GM19240 (cell line): ENCODE data around the gene IL22.

ENCODE experiments used
- DNase-seq: peaks from one replicate; pipeline ENCODE4 v3.0.0; 2011; ENCODE audit warnings: low spot score; ENCODE audit not compliant: insufficient read length

The IL22 gene

DNA sequence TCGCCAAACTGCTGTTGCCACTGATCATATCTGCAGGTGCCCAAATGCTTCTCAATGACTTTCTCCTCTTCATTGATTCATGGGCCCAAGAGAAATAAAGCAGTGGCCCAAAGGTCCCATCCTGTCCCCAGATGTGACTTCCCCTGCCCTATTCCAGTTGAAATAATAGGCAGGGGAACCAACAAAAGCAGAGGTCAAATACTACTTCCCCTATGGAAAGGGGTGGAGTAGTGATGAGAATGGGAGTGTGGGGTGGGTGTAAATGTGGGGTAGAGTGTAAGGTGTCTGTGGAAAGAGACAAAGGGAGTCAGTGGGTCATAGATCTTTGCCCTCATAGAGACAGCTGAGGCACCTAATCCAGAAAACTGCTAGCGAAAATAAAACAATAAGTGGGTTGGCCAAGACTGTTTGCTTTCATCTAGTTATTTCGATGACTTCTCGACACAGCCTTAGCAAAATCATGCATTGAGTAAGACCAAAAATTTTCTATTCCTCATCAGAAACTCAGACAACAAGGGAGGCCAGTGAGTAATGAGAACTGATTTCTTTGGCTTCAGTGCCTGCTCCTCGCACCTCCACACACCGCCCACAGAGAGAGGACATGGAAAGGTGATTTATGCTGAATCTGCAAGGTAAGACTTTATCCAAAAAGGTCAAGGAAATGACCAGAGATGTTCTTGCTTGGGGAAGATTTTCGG, 10.9 kb upstream of the IL22 start:
- no peak for DNase-seq

- no peak for DNase-seq
These were observed 10.0 kb upstream of the IL22 start for GRCh38 chr12:68263366-68263765.

DNA sequence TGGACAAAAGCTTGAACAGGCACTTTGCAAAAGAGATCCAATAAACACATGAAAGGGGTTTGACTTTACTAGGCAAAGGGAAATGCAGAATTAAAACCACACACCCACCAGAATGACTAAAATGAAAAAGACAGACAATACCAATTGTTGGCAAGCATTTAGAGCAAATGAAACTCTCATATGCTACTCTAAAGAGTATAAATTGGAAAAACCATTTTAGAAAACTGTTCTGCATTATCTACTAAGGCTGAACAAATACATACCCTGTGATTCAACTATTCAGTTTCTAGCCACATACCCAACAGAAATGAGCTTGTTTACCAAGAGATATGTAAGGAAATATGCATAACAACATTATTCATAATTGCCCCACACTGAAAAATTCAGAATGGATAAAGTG, 8.5 kb upstream of the IL22 start:
- DNase-seq, result no peak

GRCh38 chr12:68260153-68260552, 6.7 kb upstream of the IL22 start:
- no peak for DNase-seq

DNA sequence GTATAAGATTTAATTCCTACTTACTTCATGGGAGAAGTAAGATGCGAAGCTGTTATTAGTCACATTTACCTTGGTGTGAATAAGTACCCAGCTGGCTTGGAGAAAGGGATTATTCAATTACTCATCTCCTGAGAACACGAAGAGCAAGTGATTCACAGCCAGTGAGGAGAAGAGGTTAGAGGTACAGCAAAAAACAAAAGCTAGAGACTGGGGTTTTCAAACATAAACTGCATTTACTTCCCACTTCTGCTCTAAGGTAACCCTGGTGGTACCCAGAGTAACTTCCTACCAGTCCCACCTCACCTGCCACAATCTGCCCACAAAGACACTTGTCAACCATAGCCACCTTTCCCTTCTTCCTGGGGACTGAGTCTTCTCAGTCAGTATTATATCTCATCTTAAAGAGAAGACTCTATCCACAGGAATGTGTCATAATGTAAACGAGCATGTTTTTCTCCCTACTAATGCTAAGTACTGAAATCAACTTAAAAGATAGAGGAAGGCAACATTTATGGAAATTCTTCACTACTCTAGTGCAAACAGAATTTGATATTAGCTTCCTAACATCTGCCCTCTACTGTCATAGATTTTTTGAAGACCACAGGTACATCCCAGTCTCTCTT, 6.0 kb upstream of the IL22 start:
- DNase-seq, result no peak

GRCh38 chr12:68252077-68252476, 1.3 kb downstream of the IL22 start:
- no peak for DNase-seq

GRCh38 chr12:68250454-68250853, 3.0 kb downstream of the IL22 start:
- DNase-seq, result no peak

DNA sequence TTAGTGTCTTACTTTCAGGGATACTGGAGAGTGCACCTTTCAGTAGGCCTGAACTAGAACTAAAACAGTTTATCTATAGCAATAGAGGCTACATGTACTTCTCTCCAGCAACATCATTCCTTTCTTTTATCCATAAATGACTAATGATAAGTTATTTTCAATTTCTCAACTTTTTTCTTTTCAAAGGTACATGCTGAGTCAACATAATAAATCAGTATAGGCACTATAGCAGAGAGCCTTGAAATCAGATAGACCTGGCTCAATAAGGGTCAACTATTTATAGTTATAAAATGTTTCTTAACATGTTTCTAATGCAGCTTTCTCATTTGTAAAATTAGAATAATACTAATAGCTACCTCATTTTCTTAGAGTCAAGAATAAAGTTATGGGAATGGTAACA, 5.6 kb downstream of the IL22 start:
- no peak for DNase-seq

GRCh38 chr12:68246350-68246749, 7.1 kb downstream of the IL22 start:
- DNase-seq, result no peak

- no peak for DNase-seq
These were observed 8.0 kb downstream of the IL22 start for GRCh38 chr12:68245180-68246021.

DNA sequence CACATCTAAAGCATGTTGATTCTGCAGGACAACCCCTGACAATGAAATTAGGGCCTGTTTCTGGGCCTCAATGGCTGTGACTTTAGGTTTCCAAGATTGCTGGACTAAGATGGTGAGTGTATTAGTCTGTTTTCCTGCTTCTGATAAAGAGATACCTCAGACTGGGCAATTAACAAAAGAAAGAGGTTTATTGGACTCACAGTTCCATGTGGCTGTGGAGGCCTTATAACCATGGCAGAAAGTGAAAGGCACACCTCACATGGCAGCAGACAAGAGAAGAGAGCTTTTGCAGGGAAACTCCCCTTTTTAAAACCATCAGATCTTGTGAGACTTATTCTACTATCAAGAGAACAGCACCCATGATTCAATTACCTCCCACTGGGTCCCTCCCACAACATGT, 10.6 kb downstream of the IL22 start:
- DNase-seq, result no peak

- peak; percentile 76 for DNase-seq
These were observed 12.4 kb downstream of the IL22 start for GRCh38 chr12:68240975-68241374.

- no peak for DNase-seq
These were observed 13.3 kb downstream of the IL22 start for GRCh38 chr12:68240079-68240478.

DNA sequence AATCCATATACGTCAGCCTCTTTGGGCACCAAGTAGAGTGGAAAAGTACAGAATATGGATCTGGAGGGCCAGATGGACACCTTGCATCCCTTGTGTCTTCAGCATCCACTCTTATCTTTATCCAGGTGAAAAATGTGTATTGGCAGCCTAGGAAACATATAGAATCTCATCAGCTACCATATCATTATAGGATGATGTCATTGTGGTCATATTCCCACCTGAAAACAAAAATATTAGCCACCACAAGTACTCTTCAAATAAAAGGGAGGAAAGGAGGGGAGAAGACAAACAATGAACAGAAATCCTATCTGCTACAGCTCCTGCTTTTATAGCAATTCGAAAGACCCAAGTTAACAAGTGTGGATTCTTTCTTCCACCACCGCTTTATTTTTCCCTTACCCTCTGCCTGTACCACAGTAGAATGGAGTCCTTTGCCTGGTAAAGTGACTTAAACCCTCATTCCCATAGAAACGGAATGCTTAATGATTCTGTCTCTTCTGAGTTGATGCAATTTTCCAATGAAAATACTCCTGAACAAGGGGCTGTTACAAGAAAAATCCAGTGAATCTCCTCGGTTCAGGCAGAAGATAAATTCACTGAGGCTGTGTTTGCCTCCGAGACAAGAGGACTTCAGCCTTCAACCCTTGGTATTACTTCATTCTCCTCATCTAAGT, 14.0 kb downstream of the IL22 start:
- DNase-seq, result no peak

- no peak for DNase-seq
These were observed 15.8 kb downstream of the IL22 start for GRCh38 chr12:68237619-68238018.

- DNase-seq, result no peak
These were observed 16.3 kb downstream of the IL22 start for GRCh38 chr12:68237078-68237477.

DNA sequence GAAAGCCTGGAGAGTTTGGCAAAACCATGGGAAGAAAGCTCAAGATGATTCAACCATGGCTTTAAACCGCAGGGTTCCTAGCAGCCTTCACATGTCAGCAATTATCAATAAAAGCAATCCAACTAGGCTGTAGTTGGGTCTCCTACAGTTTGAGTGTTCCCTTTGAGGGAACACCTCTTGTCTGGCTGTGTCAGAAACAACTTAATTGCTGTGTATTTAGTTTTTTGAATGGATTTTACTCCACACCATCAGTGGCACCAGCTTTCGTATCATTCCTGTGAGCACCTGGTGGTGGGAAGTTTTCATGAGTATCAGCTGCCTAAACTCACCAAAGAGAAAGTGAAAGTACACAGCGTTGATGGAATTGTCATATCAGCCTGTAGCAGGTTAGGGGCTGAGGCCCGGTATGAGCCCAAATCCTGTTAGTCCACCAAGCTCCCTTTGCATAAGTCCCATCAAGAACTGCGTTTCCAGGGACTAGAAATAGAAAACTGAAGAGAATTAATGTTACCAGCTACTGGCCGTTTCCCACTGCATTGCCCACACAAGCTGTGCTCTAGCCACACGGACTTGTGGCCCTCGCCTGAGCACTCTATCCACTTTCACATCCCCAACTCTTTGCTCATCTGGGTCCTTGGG, 16.9 kb downstream of the IL22 start:
- peak; percentile 29 for DNase-seq

GRCh38 chr12:68235576-68235975, 17.8 kb downstream of the IL22 start:
- DNase-seq, result no peak

DNA sequence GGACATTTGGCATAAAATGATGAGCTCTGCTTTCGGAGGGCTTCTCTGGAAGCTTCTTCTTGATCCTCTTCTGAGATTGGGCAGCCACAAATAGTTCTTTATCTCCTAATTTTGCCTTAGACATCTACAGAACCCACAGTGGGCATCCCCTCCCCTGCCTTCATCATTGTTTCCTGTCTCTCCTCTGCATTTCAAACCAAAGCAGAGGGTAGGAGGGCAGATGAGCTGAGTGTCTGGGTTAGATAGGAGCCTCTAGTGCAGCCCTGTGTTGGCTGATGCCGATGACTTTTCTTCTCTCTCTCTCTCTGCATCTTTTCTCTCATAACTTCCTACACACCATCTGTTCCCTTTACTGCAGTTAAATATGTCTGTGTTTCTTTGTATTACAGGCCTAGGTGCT, 19.3 kb downstream of the IL22 start:
- no peak for DNase-seq

DNA sequence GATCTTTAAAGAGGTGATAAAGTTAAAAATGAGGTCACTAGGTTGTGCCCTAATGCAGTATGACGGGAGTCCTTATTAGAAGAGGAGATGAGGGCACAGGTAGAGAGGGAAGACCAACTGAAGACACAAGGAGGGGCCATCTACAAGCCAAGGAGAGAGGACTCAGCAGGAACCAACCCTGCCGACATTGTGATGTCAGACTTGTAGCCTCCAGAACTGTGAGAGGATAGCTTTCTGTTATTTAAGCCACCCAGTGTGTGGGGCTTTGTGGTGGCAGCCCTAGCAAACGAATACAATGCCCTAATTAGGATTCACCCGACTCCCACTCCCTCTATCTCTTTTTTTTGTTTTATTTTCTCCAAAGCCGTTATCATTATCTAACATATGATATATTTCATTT, 19.9 kb downstream of the IL22 start:
- DNase-seq, result no peak

- DNase-seq, result no peak
These were observed 21.7 kb downstream of the IL22 start for GRCh38 chr12:68231691-68232090.
